Measurements from ENCODE around the gene HHATL.

HHATL gene

DNA sequence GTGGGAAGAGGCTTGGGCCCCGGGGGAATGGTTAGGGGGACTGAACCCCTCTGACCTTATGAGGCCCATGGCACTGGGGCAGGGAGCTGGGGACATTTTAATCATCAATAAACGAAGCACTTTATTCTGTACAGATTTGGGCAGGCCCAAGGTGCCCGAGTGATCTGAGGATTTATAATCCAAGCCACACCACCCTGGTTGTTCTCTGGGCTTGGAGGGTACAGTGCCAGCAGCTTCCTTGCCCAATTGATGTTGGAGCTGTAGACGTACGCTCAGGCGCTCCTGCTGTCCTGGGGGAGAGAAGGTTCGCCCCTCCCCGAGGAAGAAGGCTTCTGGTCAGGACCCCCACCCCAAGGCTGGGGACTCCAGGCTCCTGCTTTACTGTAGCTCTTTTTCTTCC, 36.6 kb downstream of the HHATL start:
- TF ChIP-seq ZFP69B (tag by site-specific recombination; IDR thresholded peaks at IDR 0.05) (no peak), MZF1 (tag by site-specific recombination; IDR thresholded peaks at IDR 0.05; ENCODE audit: borderline replicate concordance) (no peak), GLIS1 (tag by site-specific recombination; IDR thresholded peaks at IDR 0.05) (no peak), ZNF555 (tag by site-specific recombination; conservative IDR thresholded peaks at IDR 0.05) (no peak), GLI4 (tag by site-specific recombination; IDR thresholded peaks at IDR 0.05) (no peak), ZNF10 (tag by site-specific recombination; IDR thresholded peaks at IDR 0.05) (no peak), KLF10 (tag by site-specific recombination; IDR thresholded peaks at IDR 0.05) (no peak)
- TF ChIP-seq, protein P1, sequence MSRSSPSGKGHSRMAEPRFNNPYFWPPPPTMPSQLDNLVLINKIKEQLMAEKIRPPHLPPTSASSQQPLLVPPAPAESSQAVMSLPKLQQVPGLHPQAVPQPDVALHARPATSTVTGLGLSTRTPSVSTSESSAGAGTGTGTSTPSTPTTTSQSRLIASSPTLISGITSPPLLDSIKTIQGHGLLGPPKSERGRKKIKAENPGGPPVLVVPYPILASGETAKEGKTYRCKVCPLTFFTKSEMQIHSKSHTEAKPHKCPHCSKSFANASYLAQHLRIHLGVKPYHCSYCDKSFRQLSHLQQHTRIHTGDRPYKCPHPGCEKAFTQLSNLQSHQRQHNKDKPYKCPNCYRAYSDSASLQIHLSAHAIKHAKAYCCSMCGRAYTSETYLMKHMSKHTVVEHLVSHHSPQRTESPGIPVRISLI (tag by site-specific recombination; IDR thresholded peaks at IDR 0.05), result no peak
- TF ChIP-seq, protein P2, sequence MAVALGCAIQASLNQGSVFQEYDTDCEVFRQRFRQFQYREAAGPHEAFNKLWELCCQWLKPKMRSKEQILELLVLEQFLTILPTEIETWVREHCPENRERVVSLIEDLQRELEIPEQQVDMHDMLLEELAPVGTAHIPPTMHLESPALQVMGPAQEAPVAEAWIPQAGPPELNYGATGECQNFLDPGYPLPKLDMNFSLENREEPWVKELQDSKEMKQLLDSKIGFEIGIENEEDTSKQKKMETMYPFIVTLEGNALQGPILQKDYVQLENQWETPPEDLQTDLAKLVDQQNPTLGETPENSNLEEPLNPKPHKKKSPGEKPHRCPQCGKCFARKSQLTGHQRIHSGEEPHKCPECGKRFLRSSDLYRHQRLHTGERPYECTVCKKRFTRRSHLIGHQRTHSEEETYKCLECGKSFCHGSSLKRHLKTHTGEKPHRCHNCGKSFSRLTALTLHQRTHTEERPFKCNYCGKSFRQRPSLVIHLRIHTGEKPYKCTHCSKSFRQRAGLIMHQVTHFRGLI (tag by site-specific recombination; IDR thresholded peaks at IDR 0.05), result no peak
- H3K4me1 ChIP-seq (ENCODE audit: control insufficient read depth, insufficient read depth, low read length), result no peaks in the 10 kb centered on the region
- CTCF ChIA-PET, result interaction anchor here (1.2 kb wide), 1 partner anchor 79 kb away, joined by 3 read pairs; no protein-coding TSS in a partner anchor
- POLR2A ChIA-PET, result interaction anchor here (0.6 to 1.4 kb wide), 3 partner anchors 12 to 84 kb away, joined by 3 read pairs; partner anchors contain the start of genes SEC22C and ZBTB47
- no peak overlapping the region for H3K4me3 ChIP-seq (ENCODE audit: low read depth, low read length)
- H3K27ac ChIP-seq (ENCODE audit: extremely low read depth, low read depth, low read length), result no peak overlapping the region
- H3K9me3 ChIP-seq (ENCODE audit: control insufficient read depth, insufficient read depth, low read depth, low read length), result no peaks in the 10 kb centered on the region
- peaks cover 0 to 23% of the 10 kb centered on the region in 2 experiments; a peak in 1 of 3 replicates for H3K36me3 ChIP-seq (ENCODE audit: control insufficient read depth in 2 of 2, insufficient read depth in 1 of 2, low read length in 2 of 2)

DNA sequence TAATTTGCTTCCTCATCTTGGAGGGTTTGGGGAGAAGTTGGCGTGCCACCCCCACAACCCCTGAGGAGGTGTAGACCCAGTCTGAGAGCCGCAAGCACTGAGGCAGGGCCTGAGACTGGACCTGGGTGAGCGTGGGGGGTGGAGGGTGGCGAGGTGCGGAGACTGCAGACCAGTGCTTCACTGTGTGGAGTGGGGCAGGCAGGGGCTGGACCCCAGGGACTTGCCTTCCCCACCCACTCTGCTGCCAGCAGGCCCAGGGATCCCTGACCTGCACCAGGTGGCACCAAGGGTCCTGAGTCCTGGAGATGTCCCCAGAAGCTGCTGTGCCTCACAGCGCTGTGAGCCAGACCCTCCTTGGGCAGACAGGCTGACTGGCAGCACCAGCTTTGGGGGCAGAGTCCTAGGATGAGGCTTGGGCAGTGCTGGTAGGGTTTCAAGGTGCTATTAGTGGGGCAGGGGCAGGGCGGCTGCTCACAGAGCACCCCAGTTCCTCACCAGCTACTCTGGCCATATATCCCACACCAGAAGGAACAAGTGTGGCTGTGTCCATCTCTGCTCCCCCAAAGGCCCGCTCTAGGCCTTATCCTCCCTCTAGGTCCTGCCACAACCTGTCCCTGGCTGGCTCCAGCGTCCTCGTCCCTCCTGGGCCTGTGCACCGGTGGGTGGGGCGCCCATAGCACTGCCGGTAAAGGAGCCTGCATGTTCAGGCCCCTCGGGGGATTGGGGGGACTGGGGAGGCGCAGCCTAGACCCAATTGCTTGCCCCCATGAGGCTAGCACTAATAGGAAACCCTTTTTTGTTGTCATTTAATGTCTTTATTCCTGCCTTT, 37.3 kb downstream of the HHATL start:
- ChIA-PET CTCF (interaction anchor here (0.6 to 1.2 kb wide), 2 partner anchors 80 to 166 kb away, joined by 3 read pairs; no protein-coding TSS in a partner anchor), POLR2A (interaction anchor here (0.6 to 1.4 kb wide), 2 partner anchors 11 to 13 kb away, joined by 3 read pairs; partner anchors contain the start of gene ZBTB47)
- peaks cover 0 to 28% of the 10 kb centered on the region in 2 experiments; a peak in 1 of 3 replicates for H3K36me3 ChIP-seq (ENCODE audit: control insufficient read depth in 2 of 2, insufficient read depth in 1 of 2, low read length in 2 of 2)
- H3K4me3 ChIP-seq (ENCODE audit: low read depth, low read length), result no peak overlapping the region
- no peaks in the 10 kb centered on the region for H3K9me3 ChIP-seq (ENCODE audit: control insufficient read depth, insufficient read depth, low read depth, low read length)
- no peak for TF ChIP-seq ZNF416 (tag by site-specific recombination; IDR thresholded peaks at IDR 0.05)
- TF ChIP-seq, protein P3, sequence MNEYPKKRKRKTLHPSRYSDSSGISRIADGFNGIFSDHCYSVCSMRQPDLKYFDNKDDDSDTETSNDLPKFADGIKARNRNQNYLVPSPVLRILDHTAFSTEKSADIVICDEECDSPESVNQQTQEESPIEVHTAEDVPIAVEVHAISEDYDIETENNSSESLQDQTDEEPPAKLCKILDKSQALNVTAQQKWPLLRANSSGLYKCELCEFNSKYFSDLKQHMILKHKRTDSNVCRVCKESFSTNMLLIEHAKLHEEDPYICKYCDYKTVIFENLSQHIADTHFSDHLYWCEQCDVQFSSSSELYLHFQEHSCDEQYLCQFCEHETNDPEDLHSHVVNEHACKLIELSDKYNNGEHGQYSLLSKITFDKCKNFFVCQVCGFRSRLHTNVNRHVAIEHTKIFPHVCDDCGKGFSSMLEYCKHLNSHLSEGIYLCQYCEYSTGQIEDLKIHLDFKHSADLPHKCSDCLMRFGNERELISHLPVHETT (tag by site-specific recombination; IDR thresholded peaks at IDR 0.05), result no peak
- TF ChIP-seq, protein P4, sequence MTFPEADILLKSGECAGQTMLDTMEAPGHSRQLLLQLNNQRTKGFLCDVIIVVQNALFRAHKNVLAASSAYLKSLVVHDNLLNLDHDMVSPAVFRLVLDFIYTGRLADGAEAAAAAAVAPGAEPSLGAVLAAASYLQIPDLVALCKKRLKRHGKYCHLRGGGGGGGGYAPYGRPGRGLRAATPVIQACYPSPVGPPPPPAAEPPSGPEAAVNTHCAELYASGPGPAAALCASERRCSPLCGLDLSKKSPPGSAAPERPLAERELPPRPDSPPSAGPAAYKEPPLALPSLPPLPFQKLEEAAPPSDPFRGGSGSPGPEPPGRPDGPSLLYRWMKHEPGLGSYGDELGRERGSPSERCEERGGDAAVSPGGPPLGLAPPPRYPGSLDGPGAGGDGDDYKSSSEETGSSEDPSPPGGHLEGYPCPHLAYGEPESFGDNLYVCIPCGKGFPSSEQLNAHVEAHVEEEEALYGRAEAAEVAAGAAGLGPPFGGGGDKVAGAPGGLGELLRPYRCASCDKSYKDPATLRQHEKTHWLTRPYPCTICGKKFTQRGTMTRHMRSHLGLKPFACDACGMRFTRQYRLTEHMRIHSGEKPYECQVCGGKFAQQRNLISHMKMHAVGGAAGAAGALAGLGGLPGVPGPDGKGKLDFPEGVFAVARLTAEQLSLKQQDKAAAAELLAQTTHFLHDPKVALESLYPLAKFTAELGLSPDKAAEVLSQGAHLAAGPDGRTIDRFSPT (tag by site-specific recombination; IDR thresholded peaks at IDR 0.05), result no peak
- no peak for TF ChIP-seq ZNF341 (tag by site-specific recombination; IDR thresholded peaks at IDR 0.05; ENCODE audit: low read depth)
- TF ChIP-seq, protein P5, sequence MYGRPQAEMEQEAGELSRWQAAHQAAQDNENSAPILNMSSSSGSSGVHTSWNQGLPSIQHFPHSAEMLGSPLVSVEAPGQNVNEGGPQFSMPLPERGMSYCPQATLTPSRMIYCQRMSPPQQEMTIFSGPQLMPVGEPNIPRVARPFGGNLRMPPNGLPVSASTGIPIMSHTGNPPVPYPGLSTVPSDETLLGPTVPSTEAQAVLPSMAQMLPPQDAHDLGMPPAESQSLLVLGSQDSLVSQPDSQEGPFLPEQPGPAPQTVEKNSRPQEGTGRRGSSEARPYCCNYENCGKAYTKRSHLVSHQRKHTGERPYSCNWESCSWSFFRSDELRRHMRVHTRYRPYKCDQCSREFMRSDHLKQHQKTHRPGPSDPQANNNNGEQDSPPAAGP (tag by site-specific recombination; IDR thresholded peaks at IDR 0.05), result no peak
- TF ChIP-seq ZNF544 (tag by site-specific recombination; IDR thresholded peaks at IDR 0.05), result no peak
- TF ChIP-seq, protein P6, sequence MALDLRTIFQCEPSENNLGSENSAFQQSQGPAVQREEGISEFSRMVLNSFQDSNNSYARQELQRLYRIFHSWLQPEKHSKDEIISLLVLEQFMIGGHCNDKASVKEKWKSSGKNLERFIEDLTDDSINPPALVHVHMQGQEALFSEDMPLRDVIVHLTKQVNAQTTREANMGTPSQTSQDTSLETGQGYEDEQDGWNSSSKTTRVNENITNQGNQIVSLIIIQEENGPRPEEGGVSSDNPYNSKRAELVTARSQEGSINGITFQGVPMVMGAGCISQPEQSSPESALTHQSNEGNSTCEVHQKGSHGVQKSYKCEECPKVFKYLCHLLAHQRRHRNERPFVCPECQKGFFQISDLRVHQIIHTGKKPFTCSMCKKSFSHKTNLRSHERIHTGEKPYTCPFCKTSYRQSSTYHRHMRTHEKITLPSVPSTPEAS (tag by site-specific recombination; IDR thresholded peaks at IDR 0.05), result no peak
- TF ChIP-seq ZNF214 (tag by site-specific recombination; IDR thresholded peaks at IDR 0.05; ENCODE audit: borderline replicate concordance), result no peak
- TF ChIP-seq ZNF174 (tag by site-specific recombination; IDR thresholded peaks at IDR 0.05), result no peak
- TF ChIP-seq ZNF132 (tag by site-specific recombination; IDR thresholded peaks at IDR 0.05; ENCODE audit: borderline replicate concordance), result no peak
- H3K4me1 ChIP-seq (ENCODE audit: control insufficient read depth, insufficient read depth, low read length), result no peaks in the 10 kb centered on the region
- H3K27ac ChIP-seq (ENCODE audit: extremely low read depth, low read depth, low read length), result no peak overlapping the region
